Subcutaneous adipose tissue (tissue), 4 donors: ENCODE data around the gene FOXS1. TPM values are rescaled to one million over a fixed set of nuclear protein-coding genes. Genes with fewer than 3 reads are reported as not detected.

ENCODE experiments used
- CTCF ChIP-seq: fragments of 450-650 bp; IDR thresholded peaks from one replicate; pipeline ENCODE4 v1.5.1; 2016; ENCODE audit warnings: low read depth, mild to moderate bottlenecking, control low read depth, antibody characterized with exemption, moderate library complexity
- total RNA-seq, 4 donors: library from RNA; depleted of rRNA; stranded (reverse); fragments of >200 nt; gene quantifications; one replicate each; pipeline ENCODE4 v1.1.0, GENCODE V29; 2016

FOXS1 gene
- total RNA-seq, 4 donors from 2014 or later, result not detected

- no peak for TF ChIP-seq CTCF
Observed at GRCh38 chr20:31823360-31824124, 21.9 kb downstream of the FOXS1 start.

GRCh38 chr20:31822421-31823330 is 22.7 kb downstream of the FOXS1 start:
- TF ChIP-seq CTCF, result no peak

- no peak for TF ChIP-seq CTCF
Observed at GRCh38 chr20:31821427-31821826, 24.0 kb downstream of the FOXS1 start.

- TF ChIP-seq CTCF, result no peak
Observed at GRCh38 chr20:31820228-31820627, 25.2 kb downstream of the FOXS1 start.

GRCh38 chr20:31819083-31819784 is 26.2 kb downstream of the FOXS1 start, which contains the start of gene MYLK2:
Gene MYLK2 (plus strand): TSS chr20:31819356. CDS start chr20:31819581, 225 bp downstream.
- TF ChIP-seq CTCF, result no peak

GRCh38 chr20:31818376-31818908 is 27.0 kb downstream of the FOXS1 start:
- TF ChIP-seq CTCF, result no peak
